ENCODE data around the gene PTGDS. TPM values are rescaled to one million over a fixed set of nuclear protein-coding genes. Genes with fewer than 3 reads are reported as not detected.

The PTGDS gene
- total and polyA plus RNA-seq, 2 donors from 2014 or later: 236 to 709 TPM

DNA sequence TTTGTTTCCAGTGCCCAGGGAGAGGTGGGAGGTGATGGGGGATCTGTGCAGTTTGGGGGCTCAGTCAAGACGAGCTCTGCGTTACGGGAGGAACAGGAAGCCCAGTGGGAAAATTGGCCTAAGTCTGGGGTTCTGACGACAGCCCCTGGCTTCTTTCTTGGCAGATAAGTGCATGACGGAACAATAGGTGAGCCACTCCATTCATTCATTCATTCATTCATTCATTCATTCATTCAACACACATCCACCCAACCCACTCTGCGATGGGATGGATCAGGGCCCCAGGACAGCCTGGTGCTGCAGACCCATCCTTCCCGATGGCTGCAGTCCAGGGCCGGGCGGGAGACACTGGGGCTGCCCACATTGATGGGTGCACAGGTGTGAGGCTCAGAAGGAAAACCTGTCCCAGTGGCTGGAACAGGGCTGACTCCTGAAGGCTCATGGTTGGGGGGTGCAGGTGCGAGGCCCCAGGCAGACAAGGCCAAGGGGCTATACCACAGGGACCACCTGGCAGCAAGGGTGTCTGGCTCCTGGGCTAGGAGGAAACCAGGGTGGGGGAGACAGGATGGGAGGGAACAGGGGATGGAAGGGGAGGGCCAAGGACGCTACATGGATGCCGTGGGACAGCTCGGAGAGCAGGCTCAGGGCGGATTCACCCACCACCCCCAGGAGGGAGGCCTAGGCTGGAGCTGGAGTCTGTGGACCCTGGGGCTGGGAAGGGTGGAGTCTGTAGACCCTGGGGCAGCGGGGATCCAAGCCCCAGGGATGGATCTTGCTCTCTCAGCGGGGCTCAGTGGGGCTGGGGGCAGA is 3.6 kb downstream of the PTGDS start:
- Histone ChIP-seq H3K9me3 (ENCODE audit: control insufficient read depth in 2 of 3, insufficient read depth in 1 of 3, low read length in 3 of 3) (no peaks in the 10 kb centered on the region), H3K4me1 (ENCODE audit: control insufficient read depth in 2 of 3, insufficient read depth in 2 of 3, low read depth in 1 of 3, low read length in 3 of 3) (peaks cover 0 to 6% (median 0%) of the 10 kb centered on the region in 3 donors), H3K4me3 (ENCODE audit: low read length in 3 of 3) (no peak overlapping the region), H3K27me3 (ENCODE audit: control insufficient read depth, insufficient read depth, low read length) (peaks cover 5% of the 10 kb centered on the region), H3K36me3 (ENCODE audit: control insufficient read depth in 2 of 3, insufficient read depth in 3 of 3, low read length in 3 of 3) (peaks cover 0 to 3% (median 0%) of the 10 kb centered on the region in 3 donors), H3K27ac (ENCODE audit: low read depth in 2 of 2, low read length in 2 of 2) (peak overlapping the region in 1 of 2 donors; percentile 78), H3K9ac (ENCODE audit: low read length in 3 of 3) (no peak overlapping the region)
- TF ChIP-seq, protein P1, sequence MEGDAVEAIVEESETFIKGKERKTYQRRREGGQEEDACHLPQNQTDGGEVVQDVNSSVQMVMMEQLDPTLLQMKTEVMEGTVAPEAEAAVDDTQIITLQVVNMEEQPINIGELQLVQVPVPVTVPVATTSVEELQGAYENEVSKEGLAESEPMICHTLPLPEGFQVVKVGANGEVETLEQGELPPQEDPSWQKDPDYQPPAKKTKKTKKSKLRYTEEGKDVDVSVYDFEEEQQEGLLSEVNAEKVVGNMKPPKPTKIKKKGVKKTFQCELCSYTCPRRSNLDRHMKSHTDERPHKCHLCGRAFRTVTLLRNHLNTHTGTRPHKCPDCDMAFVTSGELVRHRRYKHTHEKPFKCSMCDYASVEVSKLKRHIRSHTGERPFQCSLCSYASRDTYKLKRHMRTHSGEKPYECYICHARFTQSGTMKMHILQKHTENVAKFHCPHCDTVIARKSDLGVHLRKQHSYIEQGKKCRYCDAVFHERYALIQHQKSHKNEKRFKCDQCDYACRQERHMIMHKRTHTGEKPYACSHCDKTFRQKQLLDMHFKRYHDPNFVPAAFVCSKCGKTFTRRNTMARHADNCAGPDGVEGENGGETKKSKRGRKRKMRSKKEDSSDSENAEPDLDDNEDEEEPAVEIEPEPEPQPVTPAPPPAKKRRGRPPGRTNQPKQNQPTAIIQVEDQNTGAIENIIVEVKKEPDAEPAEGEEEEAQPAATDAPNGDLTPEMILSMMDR (IDR thresholded peaks at IDR 0.05; ENCODE audit: borderline replicate concordance, extremely low read depth, insufficient read depth): no peak
- FAIRE-seq (no peak), DNase-seq (no peak)
- intact Hi-C loops (cut with DNase I): no loop called here

DNA sequence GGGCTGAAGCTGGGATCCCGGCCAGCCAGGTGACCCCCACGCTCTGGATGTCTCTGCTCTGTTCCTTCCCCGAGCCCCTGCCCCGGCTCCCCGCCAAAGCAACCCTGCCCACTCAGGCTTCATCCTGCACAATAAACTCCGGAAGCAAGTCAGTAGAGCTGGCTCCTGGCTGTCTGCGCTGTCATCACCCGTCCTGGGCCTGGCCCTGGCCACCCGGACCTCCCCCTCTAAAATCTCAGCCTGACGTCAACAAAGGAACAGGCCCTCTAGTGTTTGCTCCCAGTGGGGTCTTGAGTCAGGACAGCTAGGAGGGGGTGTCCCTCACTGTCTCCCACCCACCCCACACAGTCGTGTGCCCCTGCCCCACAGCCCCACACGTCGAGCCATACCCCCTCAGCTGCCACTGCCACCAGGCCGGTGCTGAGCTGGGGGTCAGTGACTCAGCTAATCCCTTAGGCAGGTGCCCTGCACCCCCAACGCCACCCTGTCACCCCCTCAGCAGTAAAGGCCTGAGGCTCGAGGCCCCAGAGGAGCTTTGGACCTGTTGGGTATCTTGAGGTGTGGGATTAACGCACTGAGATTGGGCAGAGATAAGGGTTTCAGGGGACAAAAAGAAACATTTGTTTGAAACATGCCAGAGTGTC is 4.4 kb downstream of the PTGDS start:
- Histone ChIP-seq H3K4me3 (ENCODE audit: low read length in 3 of 3) (no peak overlapping the region), H3K9ac (ENCODE audit: low read length in 3 of 3) (no peak overlapping the region), H3K9me3 (ENCODE audit: control insufficient read depth in 2 of 3, insufficient read depth in 1 of 3, low read length in 3 of 3) (no peaks in the 10 kb centered on the region), H3K27ac (ENCODE audit: low read depth in 2 of 2, low read length in 2 of 2) (peak overlapping the region; percentile 51 to 80), H3K36me3 (ENCODE audit: control insufficient read depth in 2 of 3, insufficient read depth in 3 of 3, low read length in 3 of 3) (peaks cover 0 to 3% (median 0%) of the 10 kb centered on the region in 3 donors), H3K4me1 (ENCODE audit: control insufficient read depth in 2 of 3, insufficient read depth in 2 of 3, low read depth in 1 of 3, low read length in 3 of 3) (peaks cover 0 to 6% (median 0%) of the 10 kb centered on the region in 3 donors), H3K27me3 (ENCODE audit: control insufficient read depth, insufficient read depth, low read length) (peaks cover 7% of the 10 kb centered on the region)
- TF ChIP-seq, protein P1 (IDR thresholded peaks at IDR 0.05; ENCODE audit: borderline replicate concordance, extremely low read depth, insufficient read depth): no peak
- intact Hi-C loops (cut with DNase I): no loop called here
- DNase-seq (peak in 2 of 5 donors; percentile 57 to 87), FAIRE-seq (no peak)

DNA sequence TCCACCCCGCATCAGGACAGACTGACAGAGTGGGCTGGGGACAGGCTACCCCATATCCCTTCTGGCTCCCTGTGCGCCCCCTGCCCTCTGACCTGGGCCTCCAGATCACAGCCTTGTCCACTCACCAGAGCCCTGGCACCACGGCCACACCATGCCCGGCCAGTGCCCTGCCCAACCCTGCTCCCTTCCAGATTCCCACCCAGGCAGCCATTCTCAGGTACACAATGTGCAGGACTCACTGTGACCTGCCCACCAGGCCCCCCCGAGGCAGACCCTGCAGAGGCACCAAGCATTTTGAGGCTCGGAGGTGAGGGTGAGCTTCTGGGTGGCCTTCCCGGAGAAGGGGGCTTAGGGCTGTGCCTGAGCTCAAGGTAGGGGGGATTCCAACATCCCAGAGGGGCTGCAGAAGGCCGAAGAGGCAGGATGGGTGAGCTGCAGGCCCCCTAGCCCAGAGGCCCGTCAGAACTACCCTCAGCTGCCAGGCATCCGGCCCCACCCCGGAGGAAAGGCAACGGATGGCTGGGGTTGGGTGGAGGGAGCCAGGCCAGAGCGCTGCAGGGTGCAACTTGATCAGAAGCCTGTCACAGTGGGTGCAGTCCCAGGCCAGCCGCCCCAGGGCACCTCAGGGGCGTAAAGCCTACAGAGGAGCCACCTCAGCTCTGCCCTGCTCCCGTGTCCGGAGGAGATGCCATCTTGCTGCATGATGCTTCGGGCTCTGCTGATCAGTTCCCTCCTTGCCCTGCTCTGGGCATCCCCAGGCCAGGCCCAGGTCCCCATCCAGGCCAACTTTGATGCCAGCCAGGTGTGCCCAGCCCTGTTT is 5.1 kb downstream of the PTGDS start, which contains the start of gene LCNL1:
Gene LCNL1, plus strand, starts transcription at position 762 of the 820 bp plus-strand sequence. CDS start 594 bp downstream, outside the sequence.
- H3K36me3 ChIP-seq (ENCODE audit: control insufficient read depth in 2 of 3, insufficient read depth in 3 of 3, low read length in 3 of 3): peaks cover 0 to 3% (median 0%) of the 10 kb centered on the region in 3 donors
- intact Hi-C loops (cut with DNase I): no loop called here
- no peak for FAIRE-seq
- TF ChIP-seq, protein P1 (IDR thresholded peaks at IDR 0.05; ENCODE audit: borderline replicate concordance, extremely low read depth, insufficient read depth): no peak
- H3K9ac ChIP-seq (ENCODE audit: low read length in 3 of 3): no peak within 1 kb of the TSS
- H3K27me3 ChIP-seq (ENCODE audit: control insufficient read depth, insufficient read depth, low read length): peaks cover 7% of the 10 kb centered on the region
- H3K9me3 ChIP-seq (ENCODE audit: control insufficient read depth in 2 of 3, insufficient read depth in 1 of 3, low read length in 3 of 3): no peaks in the 10 kb centered on the region
- DNase-seq: no peak
- H3K4me3 ChIP-seq (ENCODE audit: low read length in 3 of 3): no peak within 1 kb of the TSS
- H3K27ac ChIP-seq (ENCODE audit: low read depth in 2 of 2, low read length in 2 of 2): peak within 1 kb of the TSS; percentile 51 to 80
- peaks cover 0 to 5% (median 0%) of the 10 kb centered on the region in 3 donors for H3K4me1 ChIP-seq (ENCODE audit: control insufficient read depth in 2 of 3, insufficient read depth in 2 of 3, low read depth in 1 of 3, low read length in 3 of 3)

All from kidney (tissue), 14 donors.